WI38 (cell line): ENCODE results near the gene GALNTL6.

Source experiments
- H3K4me3 ChIP-seq: 2 replicates; pipeline ENCODE4 v1.5.1; 2011; ENCODE audit warnings: low read depth, mild to moderate bottlenecking, control low read depth, low read length
- TF ChIP-seq, protein P1 (sequence below): IDR thresholded peaks from 2 replicates; pipeline ENCODE4 v1.5.1; 2012; ENCODE audit warnings: low read depth, mild to moderate bottlenecking, control low read depth, low read length

Gene GALNTL6

DNA sequence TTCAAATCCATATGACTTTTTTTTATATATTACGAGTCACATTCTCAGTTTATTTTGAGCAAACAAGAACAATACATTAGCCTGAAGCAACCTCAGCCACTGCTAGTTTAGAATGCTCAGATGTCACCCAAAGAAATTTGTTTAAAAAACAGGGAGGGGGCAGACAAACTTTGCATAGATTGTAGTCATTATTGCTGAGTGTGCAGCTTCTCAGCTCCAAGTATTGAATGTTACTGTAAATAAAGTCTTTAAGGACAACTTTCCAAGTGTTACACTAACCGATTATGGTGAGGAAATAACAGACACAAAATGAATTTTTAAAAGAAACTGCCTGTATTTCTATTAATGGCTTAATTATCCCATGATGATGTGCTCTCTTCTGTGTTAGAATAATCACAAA is 835.9 kb downstream of the GALNTL6 start:
- H3K4me3 ChIP-seq = no peak overlapping the region
- TF ChIP-seq, protein P1, sequence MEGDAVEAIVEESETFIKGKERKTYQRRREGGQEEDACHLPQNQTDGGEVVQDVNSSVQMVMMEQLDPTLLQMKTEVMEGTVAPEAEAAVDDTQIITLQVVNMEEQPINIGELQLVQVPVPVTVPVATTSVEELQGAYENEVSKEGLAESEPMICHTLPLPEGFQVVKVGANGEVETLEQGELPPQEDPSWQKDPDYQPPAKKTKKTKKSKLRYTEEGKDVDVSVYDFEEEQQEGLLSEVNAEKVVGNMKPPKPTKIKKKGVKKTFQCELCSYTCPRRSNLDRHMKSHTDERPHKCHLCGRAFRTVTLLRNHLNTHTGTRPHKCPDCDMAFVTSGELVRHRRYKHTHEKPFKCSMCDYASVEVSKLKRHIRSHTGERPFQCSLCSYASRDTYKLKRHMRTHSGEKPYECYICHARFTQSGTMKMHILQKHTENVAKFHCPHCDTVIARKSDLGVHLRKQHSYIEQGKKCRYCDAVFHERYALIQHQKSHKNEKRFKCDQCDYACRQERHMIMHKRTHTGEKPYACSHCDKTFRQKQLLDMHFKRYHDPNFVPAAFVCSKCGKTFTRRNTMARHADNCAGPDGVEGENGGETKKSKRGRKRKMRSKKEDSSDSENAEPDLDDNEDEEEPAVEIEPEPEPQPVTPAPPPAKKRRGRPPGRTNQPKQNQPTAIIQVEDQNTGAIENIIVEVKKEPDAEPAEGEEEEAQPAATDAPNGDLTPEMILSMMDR = no peak

DNA sequence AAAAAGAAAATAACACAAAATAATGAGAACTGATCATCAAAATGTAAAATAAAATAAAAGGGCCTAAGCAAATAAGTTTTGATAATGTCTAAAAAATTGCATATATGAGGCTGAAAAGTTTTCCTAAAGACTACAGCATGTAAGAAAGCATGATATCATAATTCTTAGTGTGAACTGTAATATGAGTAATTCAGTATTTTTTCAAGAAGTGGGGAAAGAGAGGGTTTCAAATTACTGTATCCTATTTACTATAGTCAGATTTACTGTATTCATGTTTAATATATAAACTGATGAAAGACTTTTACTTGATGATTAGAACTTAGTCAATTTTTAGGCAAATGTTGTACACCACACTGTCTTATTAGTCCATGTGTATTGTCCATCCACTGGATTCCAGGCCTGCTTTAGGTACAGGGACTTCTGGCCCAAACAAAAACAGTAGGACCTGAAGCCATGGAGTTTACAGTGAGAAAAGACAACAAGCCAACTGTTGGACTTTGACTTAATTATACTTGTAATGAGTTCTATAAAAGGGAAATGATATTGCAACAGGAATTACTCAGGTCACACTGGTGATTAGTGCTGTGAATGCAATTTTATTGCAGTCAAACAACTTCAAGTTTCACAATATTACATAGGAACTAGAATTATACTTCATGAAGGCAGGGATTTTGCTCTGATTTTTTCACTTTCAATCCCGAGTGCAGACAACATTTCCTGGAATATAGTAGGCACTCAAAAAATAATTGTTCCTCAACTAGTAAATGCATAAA is 837.7 kb downstream of the GALNTL6 start:
- no peak overlapping the region for H3K4me3 ChIP-seq
- TF ChIP-seq, protein P1 = no peak

DNA sequence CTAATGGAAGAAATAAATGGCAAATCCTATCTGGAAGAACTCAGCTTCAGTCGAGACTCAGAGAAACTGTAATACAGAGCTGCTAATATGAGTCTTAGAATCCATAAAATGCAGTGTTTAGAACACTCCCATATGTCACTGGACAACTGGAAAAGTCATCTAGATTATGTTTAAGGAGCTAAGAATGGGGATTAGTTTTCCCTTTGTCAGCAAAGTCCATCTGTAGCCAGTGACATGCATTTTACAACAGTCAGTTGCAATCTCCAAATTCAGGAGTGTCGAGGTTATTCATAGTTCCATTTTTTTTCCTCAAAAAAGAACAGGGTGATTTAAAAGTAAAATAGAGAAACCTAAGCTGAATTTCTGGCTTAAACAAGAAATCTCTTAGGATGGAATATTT is 838.8 kb downstream of the GALNTL6 start:
- TF ChIP-seq, protein P1 = no peak
- no peak overlapping the region for H3K4me3 ChIP-seq

DNA sequence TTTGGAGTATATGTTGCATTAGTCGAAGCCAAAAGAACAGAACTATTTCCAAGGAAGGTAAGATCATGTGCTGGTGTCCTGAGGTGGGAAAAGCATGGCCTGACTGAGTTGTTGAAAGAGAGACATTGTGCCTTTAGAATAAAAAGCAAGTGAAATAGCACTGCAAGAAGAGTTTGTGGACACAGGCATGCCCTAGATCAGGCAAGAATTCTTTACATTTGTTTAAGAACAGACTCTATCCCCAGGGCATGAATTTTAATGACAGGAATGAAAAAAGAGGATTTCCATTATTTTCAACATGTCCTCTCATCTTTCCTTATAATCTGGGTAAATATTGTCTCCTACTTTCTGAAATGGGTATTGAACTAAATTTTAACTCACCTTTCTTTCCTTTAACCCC is 839.2 kb downstream of the GALNTL6 start:
- TF ChIP-seq, protein P1 = no peak
- no peak overlapping the region for H3K4me3 ChIP-seq

DNA sequence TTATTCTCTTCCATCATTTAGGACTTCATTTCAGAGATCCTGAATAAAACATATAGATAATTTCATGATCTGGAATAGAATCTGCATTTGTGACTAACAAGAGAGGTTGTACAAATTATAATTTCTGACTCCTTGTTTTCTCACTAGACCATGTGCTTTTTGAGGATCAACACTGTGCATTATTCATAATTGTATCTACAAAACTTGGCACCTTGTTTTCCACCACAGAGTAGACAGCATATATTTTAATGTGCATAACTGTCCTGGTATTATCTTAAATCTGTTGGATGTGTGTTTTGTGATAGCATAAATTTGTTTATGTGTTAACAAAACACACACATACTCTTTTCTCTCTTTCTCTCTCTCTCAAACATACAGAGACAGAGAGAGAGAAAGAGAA is 840.5 kb downstream of the GALNTL6 start:
- H3K4me3 ChIP-seq = no peak overlapping the region
- TF ChIP-seq, protein P1 = no peak

DNA sequence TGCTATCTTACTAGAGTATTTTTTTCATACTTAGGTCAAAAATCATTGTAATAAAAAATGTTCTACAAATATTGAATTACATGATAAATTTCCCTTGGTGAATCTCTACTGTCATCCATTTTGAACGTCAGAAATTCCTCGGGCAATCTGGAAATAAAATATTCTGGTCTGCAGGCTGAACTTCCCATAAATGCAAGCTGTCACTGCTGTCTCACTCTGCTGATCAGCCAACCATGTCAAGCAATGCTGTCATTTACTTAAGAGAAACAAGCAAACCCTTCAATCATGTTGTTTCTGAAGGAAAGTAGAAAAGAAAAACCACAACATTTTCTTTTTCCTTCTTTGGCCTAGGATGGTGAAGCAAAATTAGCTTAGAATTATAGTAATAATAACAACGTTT is 841.3 kb downstream of the GALNTL6 start:
- no peak overlapping the region for H3K4me3 ChIP-seq
- TF ChIP-seq, protein P1 = no peak

DNA sequence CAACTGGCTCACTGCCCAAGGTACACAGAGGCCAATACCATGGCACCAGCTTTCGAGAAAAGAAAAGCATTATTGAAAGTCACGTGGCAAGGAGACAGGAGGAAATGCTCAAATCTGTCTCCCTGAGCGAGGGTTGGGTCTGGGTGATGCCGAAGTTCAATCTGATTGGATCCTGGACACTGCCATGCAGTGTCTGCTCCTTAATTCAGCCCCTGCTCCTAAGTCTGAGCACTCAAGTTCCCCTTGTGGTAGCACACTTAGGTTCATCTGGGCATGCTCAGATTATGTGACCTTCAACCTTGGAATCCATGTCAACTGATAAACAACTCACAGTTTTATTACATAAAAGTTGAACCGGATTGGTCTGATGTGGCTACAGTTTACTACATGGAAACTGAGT is 842.9 kb downstream of the GALNTL6 start:
- no peak overlapping the region for H3K4me3 ChIP-seq
- TF ChIP-seq, protein P1 = no peak
